HFF-Myc (cell line): ENCODE results near the gene SEH1L.

Experiments used
- DNase-seq: peaks from one replicate; pipeline ENCODE4 v3.0.0-alpha.2; 2011; ENCODE audit warnings: low read depth; ENCODE audit errors: extremely low read depth
- H3K4me3 ChIP-seq: replicated peaks from 2 replicates; pipeline ENCODE4 v1.5.1; 2011; ENCODE audit warnings: low read depth, mild to moderate bottlenecking, control low read depth, low read length
- CTCF ChIP-seq: IDR thresholded peaks from 2 replicates; pipeline ENCODE4 v1.5.1; 2012; ENCODE audit warnings: mild to moderate bottlenecking, low read depth, low read length, control low read depth; ENCODE audit errors: missing control alignments

The SEH1L gene

GRCh38 chr18:12943215-12943614 lies 4.6 kb upstream of the SEH1L start:
- no peak for DNase-seq
- H3K4me3 ChIP-seq = no peak overlapping the region
- no peak for TF ChIP-seq CTCF

GRCh38 chr18:12944709-12945108 lies 3.1 kb upstream of the SEH1L start:
- DNase-seq = no peak
- no peak for TF ChIP-seq CTCF
- no peak overlapping the region for H3K4me3 ChIP-seq

GRCh38 chr18:12946549-12947284 lies 1.1 kb upstream of the SEH1L start:
- TF ChIP-seq CTCF = no peak
- H3K4me3 ChIP-seq = peak overlapping the region; percentile 93
- peak; percentile 88 for DNase-seq

- DNase-seq = peak; percentile 72
- TF ChIP-seq CTCF = no peak
- peak overlapping the region; percentile 57 for H3K4me3 ChIP-seq
These were observed 416 bp downstream of the SEH1L start for GRCh38 chr18:12948050-12948804.

GRCh38 chr18:12958478-12958877 lies 10.7 kb downstream of the SEH1L start:
- DNase-seq = no peak
- H3K4me3 ChIP-seq = no peak overlapping the region
- no peak for TF ChIP-seq CTCF

GRCh38 chr18:12960395-12960794 lies 12.6 kb downstream of the SEH1L start:
- no peak overlapping the region for H3K4me3 ChIP-seq

More at GRCh38 chr18:12960395-12960794, 12.6 kb downstream of the SEH1L start:
- no peak for DNase-seq
- no peak for TF ChIP-seq CTCF
